Neuronal stem cell (in vitro differentiated cells): Measurements from ENCODE around the gene MUS81.
"Not testable (repeated sequence)": the region's sequence is repeated elsewhere in the genome, so short reads cannot be mapped to it uniquely, and the experiment has no call there.

Experiments
- DNase-seq: peaks from one replicate; pipeline ENCODE4 v3.0.0-alpha.2; 2013; ENCODE audit warnings: low spot score
- H2AFZ ChIP-seq: one replicate; pipeline ENCODE4 v1.6.1; 2013; ENCODE audit warnings: mild to moderate bottlenecking, low read length, inconsistent platforms
- H2AK5ac ChIP-seq: 2 replicates; pipeline ENCODE4 v1.6.1; 2013; ENCODE audit warnings: low read depth, mild to moderate bottlenecking, inconsistent platforms, low read length, moderate library complexity, mixed read lengths
- H2BK120ac ChIP-seq: 2 replicates; pipeline ENCODE4 v1.6.1; 2013; ENCODE audit warnings: low read depth, mild to moderate bottlenecking, inconsistent platforms, low read length, moderate library complexity, mixed read lengths
- H2BK12ac ChIP-seq: one replicate; pipeline ENCODE4 v1.6.1; 2013; ENCODE audit warnings: low read length, inconsistent platforms
- H2BK15ac ChIP-seq: 2 replicates; pipeline ENCODE4 v1.6.1; 2013; ENCODE audit warnings: mild to moderate bottlenecking, low read length, inconsistent platforms, mixed read lengths
- H2BK5ac ChIP-seq: one replicate; pipeline ENCODE4 v1.6.1; 2013; ENCODE audit warnings: inconsistent platforms, mild to moderate bottlenecking, low read length, moderate library complexity
- H3K14ac ChIP-seq: one replicate; pipeline ENCODE4 v1.6.1; 2013; ENCODE audit warnings: low read length, inconsistent platforms
- H3K18ac ChIP-seq: 2 replicates; pipeline ENCODE4 v1.6.1; 2013; ENCODE audit warnings: low read length, inconsistent platforms
- H3K23ac ChIP-seq: 2 replicates; pipeline ENCODE4 v1.6.1; 2013; ENCODE audit warnings: low read depth, mild to moderate bottlenecking, mixed read lengths, low read length, inconsistent platforms; ENCODE audit not compliant: poor library complexity
- H3K27ac ChIP-seq: replicated peaks from 3 replicates; pipeline ENCODE4 v1.5.1; 2013; ENCODE audit warnings: low read length, inconsistent platforms
- H3K27me3 ChIP-seq, 3 experiments: 2 replicates each; pipeline ENCODE4 v1.6.1; 2013; ENCODE audit warnings: low read length in 3 of 3, mild to moderate bottlenecking in 2 of 3, inconsistent platforms in 1 of 3, low read depth in 1 of 3, mixed read lengths in 1 of 3, moderate library complexity in 1 of 3; ENCODE audit not compliant: control insufficient read depth in 3 of 3, insufficient read depth in 3 of 3
- H3K36me3 ChIP-seq, 2 donors: replicated peaks in 1 of 2; 2 replicates each; pipeline ENCODE4 v1.6.1; 2013; ENCODE audit warnings: low read length in 2 of 2; ENCODE audit not compliant: control insufficient read depth in 2 of 2, insufficient read depth in 2 of 2
- H3K4ac ChIP-seq: 2 replicates; pipeline ENCODE4 v1.6.1; 2013; ENCODE audit warnings: inconsistent platforms, mild to moderate bottlenecking, low read length, moderate library complexity
- H3K4me1 ChIP-seq, 2 donors: 1 replicate in 1 of 2; 2 replicates in 1 of 2; pipeline ENCODE4 v1.6.1; 2013; ENCODE audit warnings: low read length in 2 of 2, low read depth in 1 of 2; ENCODE audit not compliant: control insufficient read depth in 2 of 2, insufficient read depth in 1 of 2
- H3K4me2 ChIP-seq: one replicate; pipeline ENCODE4 v1.6.1; 2013; ENCODE audit warnings: mild to moderate bottlenecking, low read length, inconsistent platforms; ENCODE audit not compliant: insufficient read depth, poor library complexity, severe bottlenecking
- H3K4me3 ChIP-seq, 2 donors: 2 replicates each; pipeline ENCODE4 v1.5.1; 2013; ENCODE audit warnings: low read length in 2 of 2, mild to moderate bottlenecking in 2 of 2, inconsistent platforms in 1 of 2, moderate library complexity in 1 of 2
- H3K79me1 ChIP-seq: one replicate; pipeline ENCODE4 v1.6.1; 2013; ENCODE audit warnings: low read depth, mild to moderate bottlenecking, inconsistent platforms, low read length, moderate library complexity
- H3K9ac ChIP-seq: one replicate; pipeline ENCODE4 v1.6.1; 2013; ENCODE audit warnings: mild to moderate bottlenecking, low read depth, low read length, inconsistent platforms; ENCODE audit not compliant: poor library complexity
- H3K9me3 ChIP-seq, 2 donors: replicated peaks in 1 of 2; 2 replicates each; pipeline versions ENCODE3 to v1.6.1; 2013; ENCODE audit warnings: low read length in 2 of 2, mild to moderate bottlenecking in 2 of 2, inconsistent platforms in 1 of 2, low read depth in 1 of 2, mixed read lengths in 1 of 2, moderate library complexity in 1 of 2; ENCODE audit not compliant: control insufficient read depth in 2 of 2, insufficient read depth in 1 of 2
- H4K8ac ChIP-seq: one replicate; pipeline ENCODE4 v1.6.1; 2013; ENCODE audit warnings: low read depth, mild to moderate bottlenecking, inconsistent platforms, low read length, moderate library complexity
- H4K91ac ChIP-seq: one replicate; pipeline ENCODE4 v1.6.1; 2013; ENCODE audit warnings: low read length, low read depth, mild to moderate bottlenecking, inconsistent platforms; ENCODE audit not compliant: poor library complexity
- WGBS, 2 donors: extraction: QIAGEN DNeasy Blood & Tissue Kit; methylation state at CpG; one replicate each; pipeline ENCODE4 v1.1.7; 2013; ENCODE audit warnings: missing lambda C conversion rate in 2 of 2, mixed read lengths in 1 of 2; ENCODE audit not compliant: insufficient read length in 2 of 2, insufficient replicate concordance in 1 of 2; ENCODE audit errors: extremely low coverage in 2 of 2; 5-methylcytosine and 5-hydroxymethylcytosine counted together

MUS81 gene

GRCh38 chr11:65832231-65832630 lies 28.0 kb upstream of the MUS81 start:
- H3K4ac ChIP-seq, H3K27me3 ChIP-seq, H4K8ac ChIP-seq, H3K9me3 ChIP-seq, H3K23ac ChIP-seq, H4K91ac ChIP-seq, H2AK5ac ChIP-seq, H3K79me1 ChIP-seq, DNase-seq, H3K4me2 ChIP-seq, H3K18ac ChIP-seq, H3K36me3 ChIP-seq, H2BK15ac ChIP-seq, H3K27ac ChIP-seq, H2AFZ ChIP-seq, H3K4me3 ChIP-seq, H2BK120ac ChIP-seq, H3K14ac ChIP-seq, H2BK12ac ChIP-seq, H3K9ac ChIP-seq, H2BK5ac ChIP-seq: not testable (repeated sequence)
- H3K4me1 ChIP-seq: peaks cover 5 to 14% of the 10 kb centered on the region in 2 donors

- Histone ChIP-seq H2BK120ac (no peak within 1 kb of the TSS), H2AFZ (peak within 1 kb of the TSS; percentile 88), H3K18ac (peak within 1 kb of the TSS; percentile 97), H2BK12ac (peak within 1 kb of the TSS; percentile 66), H2BK5ac (no peak within 1 kb of the TSS), H3K23ac (peak within 1 kb of the TSS; percentile 45), H3K14ac (no peak within 1 kb of the TSS), H3K4me2 (peak within 1 kb of the TSS; percentile 83), H3K9ac (peak within 1 kb of the TSS; percentile 85), H3K9me3 (peaks cover 0 to 3% of the 10 kb centered on the region in 2 donors), H3K4me3 (peak within 1 kb of the TSS; percentile 52 to 80), H3K4ac (no peak within 1 kb of the TSS), H3K36me3 (no peaks in the 10 kb centered on the region), H4K91ac (peak within 1 kb of the TSS; percentile 49), H2AK5ac (no peak within 1 kb of the TSS), H3K79me1 (peaks cover 5% of the 10 kb centered on the region), H2BK15ac (peak within 1 kb of the TSS; percentile 12), H3K4me1 (peaks cover 5 to 14% of the 10 kb centered on the region in 2 donors), H3K27me3 (peaks cover 0 to 6% (median 2%) of the 10 kb centered on the region in 3 experiments), H4K8ac (peak within 1 kb of the TSS; percentile 45), H3K27ac (no peak within 1 kb of the TSS)
- WGBS, 2 donors: no CpG with 5 or more reads among the region's 63 CpGs
- DNase-seq: peak; percentile 93
These were observed 26.8 kb upstream of the MUS81 start, which contains the start of gene SNX32 for GRCh38 chr11:65833297-65834030. SNX32 (plus strand) TSS chr11:65833963; CDS start chr11:65834066, 103 bp downstream.

- peak overlapping the region; percentile 88 for H2AFZ ChIP-seq
- no peak overlapping the region for H2BK120ac ChIP-seq
- no peak for DNase-seq
- H2BK12ac ChIP-seq: peak overlapping the region; percentile 66
- no peak overlapping the region for H2BK5ac ChIP-seq
- H3K36me3 ChIP-seq: no peaks in the 10 kb centered on the region
- no CpG with 5 or more reads among the region's 6 CpGs for WGBS, 2 donors
- H3K14ac ChIP-seq: no peak overlapping the region
- peak overlapping the region; percentile 85 for H3K9ac ChIP-seq
- peaks cover 5% of the 10 kb centered on the region for H3K79me1 ChIP-seq
- H3K4me2 ChIP-seq: peak overlapping the region; percentile 63
- H3K18ac ChIP-seq: no peak overlapping the region
- peaks cover 5 to 14% of the 10 kb centered on the region in 2 donors for H3K4me1 ChIP-seq
- H2BK15ac ChIP-seq: no peak overlapping the region
- peaks cover 0 to 6% (median 2%) of the 10 kb centered on the region in 3 experiments for H3K27me3 ChIP-seq
- no peak overlapping the region for H3K27ac ChIP-seq
- no peak overlapping the region for H3K4ac ChIP-seq
- peak overlapping the region; percentile 45 for H4K8ac ChIP-seq
- no peak overlapping the region for H2AK5ac ChIP-seq
- H4K91ac ChIP-seq: peak overlapping the region; percentile 49
- peak overlapping the region; percentile 52 to 78 for H3K4me3 ChIP-seq
- H3K23ac ChIP-seq: peak overlapping the region; percentile 9
- H3K9me3 ChIP-seq: peaks cover 0 to 3% of the 10 kb centered on the region in 2 donors
These were observed 26.0 kb upstream of the MUS81 start for GRCh38 chr11:65834202-65834601.

- Histone ChIP-seq H2BK12ac (no peak overlapping the region), H3K23ac (no peak overlapping the region), H3K36me3 (no peaks in the 10 kb centered on the region), H3K9me3 (peaks cover 0 to 3% of the 10 kb centered on the region in 2 donors), H2BK120ac (no peak overlapping the region), H3K4me1 (no peaks in the 10 kb centered on the region), H3K4me2 (no peak overlapping the region), H3K27me3 (no peaks in the 10 kb centered on the region), H4K91ac (no peak overlapping the region), H3K18ac (no peak overlapping the region), H3K79me1 (no peaks in the 10 kb centered on the region), H4K8ac (no peak overlapping the region), H3K4ac (no peak overlapping the region), H3K9ac (no peak overlapping the region), H2AK5ac (no peak overlapping the region), H3K4me3 (no peak overlapping the region), H2BK15ac (no peak overlapping the region), H3K14ac (no peak overlapping the region), H3K27ac (no peak overlapping the region), H2BK5ac (no peak overlapping the region), H2AFZ (no peak overlapping the region)
- WGBS, 2 donors: no CpG with 5 or more reads among the region's 4 CpGs
- no peak for DNase-seq
These were observed 18.1 kb upstream of the MUS81 start for GRCh38 chr11:65842144-65842543.
